DOHH2 (cell line): ENCODE data around the gene FAM124A.

Source experiments
- CTCF ChIP-seq: fragments of 200-600 bp; sonication (generic); IDR thresholded peaks from one replicate; pipeline ENCODE4 v1.5.1; 2014; ENCODE audit warnings: antibody characterized with exemption, mild to moderate bottlenecking, low read depth, low read length; ENCODE audit not compliant: poor library complexity, severe bottlenecking
- EZH2phosphoT487 ChIP-seq: fragments of 200-600 bp; sonication (generic); IDR thresholded peaks from 2 replicates; pipeline ENCODE4 v1.6.1; 2017; ENCODE audit warnings: borderline replicate concordance, mild to moderate bottlenecking, antibody characterized with exemption, low read length, moderate library complexity, mixed read lengths

- TF ChIP-seq CTCF: no peak
- TF ChIP-seq EZH2phosphoT487: no peak
These were observed 65.6 kb downstream of the FAM124A start for GRCh38 chr13:51287758-51288157.
